Liver (tissue), 3 donors: ENCODE data around the gene RPL23.

Experiments
- ATF3 ChIP-seq: IDR thresholded peaks from 2 replicates; pipeline ENCODE4 v1.6.1; 2016; ENCODE audit warnings: antibody characterized with exemption
- CTCF ChIP-seq: fragments of 150-350 bp; IDR thresholded peaks from 2 replicates; pipeline ENCODE4 v1.5.1; 2017; ENCODE audit warnings: improper control_type of control experiment, low read depth, low read length; ENCODE audit not compliant: missing input control
- FOXA1 ChIP-seq: IDR thresholded peaks from 2 replicates; pipeline ENCODE4 v1.6.1; 2016; ENCODE audit warnings: antibody characterized with exemption
- HNF4G ChIP-seq: IDR thresholded peaks from 2 replicates; pipeline ENCODE4 v1.6.1; 2016; ENCODE audit warnings: antibody characterized with exemption
- MAX ChIP-seq: IDR thresholded peaks from 2 replicates; pipeline ENCODE4 v1.6.1; 2016; ENCODE audit warnings: antibody characterized with exemption
- RAD21 ChIP-seq, 2 donors: IDR thresholded peaks; 2 replicates each; pipeline ENCODE4 v1.6.1; 2016; ENCODE audit warnings: antibody characterized with exemption in 2 of 2, mild to moderate bottlenecking in 2 of 2
- REST ChIP-seq: IDR thresholded peaks from 2 replicates; pipeline ENCODE4 v1.6.1; 2016; ENCODE audit warnings: antibody characterized with exemption, mild to moderate bottlenecking
- SP1 ChIP-seq: IDR thresholded peaks from 2 replicates; pipeline ENCODE4 v1.6.1; 2018; ENCODE audit warnings: antibody characterized with exemption, mild to moderate bottlenecking
- YY1 ChIP-seq: IDR thresholded peaks from 2 replicates; pipeline ENCODE4 v1.6.1; 2016; ENCODE audit warnings: antibody characterized with exemption, mild to moderate bottlenecking
- ZBTB33 ChIP-seq: IDR thresholded peaks from 2 replicates; pipeline ENCODE4 v1.6.1; 2016; ENCODE audit warnings: antibody characterized with exemption
- donor health status: healthy.
- donor health status: healthy.

- no peak for TF ChIP-seq CTCF
- no peak for TF ChIP-seq MAX
- no peak for TF ChIP-seq ZBTB33
- TF ChIP-seq SP1: no peak
- no peak for TF ChIP-seq RAD21 (IDR thresholded peaks at IDR 0.05)
- TF ChIP-seq YY1: no peak
- no peak for TF ChIP-seq FOXA1
- no peak for TF ChIP-seq ATF3
- TF ChIP-seq REST: no peak
- TF ChIP-seq HNF4G: no peak
Observed at GRCh38 chr17:38874505-38875400, 21.2 kb upstream of the RPL23 start.
